GM18868 (cell line): ENCODE results near the gene MYH14.

Source experiments
- ATAC-seq: cut with Tn5 transposase; IDR thresholded peaks from one replicate; pipeline ENCODE4 v1.9.1; 2021; ENCODE audit warnings: mild to moderate bottlenecking, moderate library complexity; ENCODE audit not compliant: unreplicated experiment

Gene MYH14

DNA sequence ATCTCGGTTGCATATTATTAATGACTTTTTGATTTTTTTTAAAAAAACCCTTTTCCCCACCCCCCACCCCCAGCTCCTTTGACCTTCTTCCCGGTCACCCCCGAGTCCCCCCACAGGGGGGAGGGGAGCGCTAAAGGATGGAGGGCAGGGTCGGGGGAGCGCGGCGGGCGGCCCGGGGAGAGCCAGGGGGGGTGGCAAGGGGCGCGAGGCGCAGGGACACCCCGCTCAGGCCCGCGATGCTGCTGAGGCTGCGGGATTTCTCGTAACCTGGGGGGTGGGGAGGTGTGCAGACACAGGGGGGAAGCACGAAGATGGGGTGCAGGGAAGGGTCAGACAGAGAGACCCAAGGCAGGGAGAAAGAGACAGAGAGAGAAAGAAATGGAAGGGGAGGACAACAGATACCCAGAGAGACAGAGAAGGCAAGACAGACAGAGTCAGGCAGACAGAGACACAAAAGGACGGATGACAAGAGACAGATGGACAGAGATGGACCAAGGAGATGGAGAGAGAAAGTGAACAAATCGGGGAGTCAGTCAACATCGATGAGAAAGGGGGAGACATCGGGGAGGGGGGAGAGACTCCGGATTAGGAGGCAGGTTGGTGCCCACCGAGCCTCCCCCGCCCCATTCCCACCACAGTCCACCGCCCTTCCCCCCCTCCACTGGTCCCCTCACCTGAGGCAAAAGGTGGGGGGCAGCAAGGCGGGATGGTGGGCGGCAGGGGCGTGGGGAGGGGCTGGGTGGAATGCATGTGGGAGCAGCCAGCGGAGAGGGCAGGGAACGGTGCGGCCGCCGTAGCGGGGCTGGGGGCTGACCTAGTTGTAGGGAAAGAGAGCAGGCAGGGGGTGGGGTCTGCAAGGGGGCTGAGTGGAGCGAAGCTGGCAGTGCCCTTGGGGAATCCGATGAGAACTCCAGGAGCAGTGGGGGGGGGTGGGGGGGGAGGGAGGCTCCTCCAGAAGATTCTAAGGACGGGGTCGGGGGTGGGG lies 111.6 kb downstream of the MYH14 start:
- no peak for ATAC-seq

DNA sequence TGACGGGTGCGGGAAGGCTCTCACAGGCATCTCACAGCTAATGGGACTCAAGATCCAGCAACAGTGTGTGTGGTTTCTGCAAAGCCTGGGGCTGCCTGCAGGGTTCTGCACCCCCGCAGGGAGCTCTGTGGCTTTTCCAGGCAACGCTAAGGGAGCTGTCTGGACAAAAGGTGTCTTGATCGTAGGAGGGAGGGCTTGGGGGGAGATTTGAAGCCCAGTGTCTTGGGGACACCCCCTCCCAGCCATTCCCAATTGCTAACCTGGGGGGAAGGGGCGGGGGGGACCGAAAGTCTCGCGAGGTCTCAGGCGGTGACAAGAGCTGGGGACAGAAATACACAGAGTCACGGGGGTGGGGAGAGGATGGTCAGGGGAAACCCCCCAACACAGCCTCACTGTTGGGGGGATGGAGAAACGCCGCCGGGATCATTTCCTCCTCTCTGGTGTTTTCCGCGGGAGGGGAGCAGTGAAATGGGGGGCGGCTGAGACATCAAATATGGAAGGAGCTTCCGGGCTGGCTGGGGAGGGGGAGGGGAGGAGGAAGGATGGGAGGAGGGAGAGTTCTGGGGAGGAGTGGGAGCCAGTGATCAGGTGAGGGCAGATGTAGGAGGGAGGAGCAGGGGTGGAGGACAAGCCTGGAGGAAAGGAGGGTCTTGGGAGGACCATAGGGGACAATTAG lies 112.5 kb downstream of the MYH14 start:
- no peak for ATAC-seq

DNA sequence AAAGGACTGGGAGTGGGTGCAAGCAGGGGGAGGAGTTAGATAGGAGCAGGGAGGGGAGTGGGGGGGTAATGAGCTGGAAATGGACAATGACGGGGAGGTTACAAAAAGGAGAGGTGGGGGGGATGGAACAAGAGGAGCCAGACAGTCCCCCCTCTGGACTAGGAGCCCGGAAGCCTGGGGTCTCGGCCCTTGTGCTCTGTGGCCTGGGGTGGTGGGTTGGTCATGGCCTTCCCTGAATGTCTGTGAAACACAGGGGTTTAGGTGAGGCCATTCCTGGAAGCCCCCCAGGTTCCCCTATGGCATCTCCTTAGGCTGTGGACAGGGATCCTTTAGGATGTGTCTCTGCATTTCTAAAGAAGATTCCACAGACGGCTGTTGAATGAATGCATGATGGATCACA lies 113.7 kb downstream of the MYH14 start:
- ATAC-seq = no peak

DNA sequence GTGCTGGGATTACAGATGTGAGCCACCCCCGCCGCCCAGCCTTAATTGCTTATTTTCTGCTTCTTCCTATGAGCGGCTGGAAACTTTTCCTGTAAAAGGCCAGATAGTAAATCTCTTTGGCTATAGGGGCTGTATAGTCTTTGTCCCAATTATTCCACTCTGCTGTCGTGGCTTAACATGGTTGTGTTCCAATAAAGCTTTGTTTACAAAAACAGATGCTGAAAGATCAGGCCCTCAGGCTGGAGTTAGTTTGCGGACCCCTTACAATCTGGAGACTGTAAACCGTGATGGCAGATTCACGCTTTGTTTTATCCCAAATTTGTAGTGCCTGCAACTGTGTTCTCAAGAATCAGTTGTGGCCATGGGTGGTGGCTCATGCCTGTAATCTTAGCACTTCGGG lies 115.0 kb downstream of the MYH14 start:
- ATAC-seq = no peak

DNA sequence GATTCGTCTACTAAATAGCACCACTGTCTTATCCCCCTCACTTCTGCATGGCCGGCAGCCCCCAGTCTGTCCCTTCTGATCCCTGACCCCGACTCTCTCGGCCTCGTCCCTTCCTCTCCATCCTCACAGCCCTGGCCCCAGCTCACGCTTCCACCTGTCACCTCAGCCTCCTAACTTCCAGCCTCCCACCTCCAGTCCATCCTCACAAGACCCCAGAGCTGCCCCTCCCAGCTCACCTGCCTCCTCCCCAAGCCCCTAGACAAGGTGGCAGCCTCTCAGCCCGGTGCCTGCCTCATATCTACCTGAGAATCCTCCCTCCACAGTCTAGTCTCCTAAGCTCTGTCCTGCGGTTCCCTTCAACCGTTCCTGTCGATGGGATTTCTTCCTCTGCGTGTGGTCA lies 115.7 kb downstream of the MYH14 start:
- ATAC-seq = no peak

DNA sequence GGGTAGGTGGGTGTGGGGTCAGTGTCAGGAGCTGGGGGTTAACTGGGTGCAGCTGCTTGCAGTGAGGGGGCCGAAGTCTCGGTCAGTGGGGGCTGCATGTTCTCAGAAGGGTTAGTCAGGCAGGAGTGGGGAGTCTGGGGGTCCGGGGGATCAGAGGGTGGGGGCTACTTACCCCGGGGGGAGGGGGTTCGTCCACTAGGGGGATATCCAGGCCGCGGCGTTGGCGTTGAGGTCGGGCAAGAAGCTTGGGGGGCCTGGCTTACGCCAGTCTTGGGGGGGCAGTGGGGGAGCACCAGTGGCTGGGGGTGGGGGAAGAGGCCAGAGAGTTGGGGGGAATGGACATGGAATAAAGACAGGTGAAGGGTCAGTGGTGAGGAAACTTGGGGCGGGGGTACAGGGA lies 116.6 kb downstream of the MYH14 start:
- ATAC-seq = no peak

DNA sequence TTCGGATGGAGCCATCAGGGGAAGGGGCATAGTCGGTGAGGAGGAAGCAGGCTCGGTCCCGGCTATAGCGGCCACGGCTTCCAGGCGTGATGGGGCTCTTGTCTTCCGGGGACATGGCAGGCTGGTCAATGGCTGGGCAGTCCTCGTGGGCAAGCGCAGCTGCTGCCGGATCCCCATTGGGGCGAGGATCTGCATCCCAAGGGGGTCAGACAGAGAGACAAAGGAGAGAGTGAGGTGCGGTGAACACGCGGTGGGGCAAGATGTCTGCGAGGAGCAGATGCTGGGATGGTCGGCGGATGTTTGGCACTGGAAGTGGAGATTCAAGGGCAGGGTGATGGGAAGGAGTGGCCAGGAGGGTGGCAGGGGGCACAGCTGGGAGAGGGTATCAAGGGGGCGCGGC lies 117.2 kb downstream of the MYH14 start:
- no peak for ATAC-seq

DNA sequence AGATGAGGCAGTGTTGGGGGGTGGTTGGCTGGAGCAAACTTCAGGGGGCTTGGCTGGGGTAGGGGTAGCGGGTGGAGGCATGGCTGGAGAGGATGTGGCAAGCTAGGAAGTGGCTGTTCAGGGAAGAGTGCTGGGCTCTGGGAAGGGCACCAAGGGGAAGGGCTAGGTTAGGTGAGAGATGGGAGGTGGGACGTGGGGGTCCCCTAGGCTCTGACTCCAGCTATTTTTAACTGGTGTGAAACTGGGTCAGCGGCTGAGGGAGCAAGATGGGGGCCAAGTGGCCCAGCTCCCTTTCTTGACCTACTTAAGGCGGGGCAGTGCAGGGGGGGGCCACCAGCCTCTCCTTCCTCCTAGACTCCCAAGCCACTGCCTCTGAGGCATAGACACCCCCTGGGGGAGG lies 118.4 kb downstream of the MYH14 start:
- no peak for ATAC-seq

DNA sequence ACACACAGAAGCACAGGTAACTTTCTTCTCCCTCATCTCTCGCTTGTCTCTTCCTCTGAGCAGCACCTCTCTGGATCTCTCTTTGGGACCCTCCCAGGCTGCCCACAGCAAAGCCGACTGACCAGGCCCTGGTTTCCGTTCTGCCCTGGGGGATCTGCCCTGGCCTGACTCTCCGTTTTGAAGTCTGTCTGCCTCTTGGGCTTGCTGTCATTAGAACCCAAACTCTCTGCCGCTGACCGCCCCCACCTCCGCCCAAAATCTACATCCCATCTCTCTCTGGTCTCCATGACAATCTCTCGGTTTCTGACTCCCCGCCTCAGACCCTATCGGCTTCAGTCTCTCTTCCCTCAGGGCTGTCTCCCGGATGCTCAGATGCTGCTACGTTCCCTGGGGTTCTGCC lies 118.8 kb downstream of the MYH14 start:
- ATAC-seq = no peak

DNA sequence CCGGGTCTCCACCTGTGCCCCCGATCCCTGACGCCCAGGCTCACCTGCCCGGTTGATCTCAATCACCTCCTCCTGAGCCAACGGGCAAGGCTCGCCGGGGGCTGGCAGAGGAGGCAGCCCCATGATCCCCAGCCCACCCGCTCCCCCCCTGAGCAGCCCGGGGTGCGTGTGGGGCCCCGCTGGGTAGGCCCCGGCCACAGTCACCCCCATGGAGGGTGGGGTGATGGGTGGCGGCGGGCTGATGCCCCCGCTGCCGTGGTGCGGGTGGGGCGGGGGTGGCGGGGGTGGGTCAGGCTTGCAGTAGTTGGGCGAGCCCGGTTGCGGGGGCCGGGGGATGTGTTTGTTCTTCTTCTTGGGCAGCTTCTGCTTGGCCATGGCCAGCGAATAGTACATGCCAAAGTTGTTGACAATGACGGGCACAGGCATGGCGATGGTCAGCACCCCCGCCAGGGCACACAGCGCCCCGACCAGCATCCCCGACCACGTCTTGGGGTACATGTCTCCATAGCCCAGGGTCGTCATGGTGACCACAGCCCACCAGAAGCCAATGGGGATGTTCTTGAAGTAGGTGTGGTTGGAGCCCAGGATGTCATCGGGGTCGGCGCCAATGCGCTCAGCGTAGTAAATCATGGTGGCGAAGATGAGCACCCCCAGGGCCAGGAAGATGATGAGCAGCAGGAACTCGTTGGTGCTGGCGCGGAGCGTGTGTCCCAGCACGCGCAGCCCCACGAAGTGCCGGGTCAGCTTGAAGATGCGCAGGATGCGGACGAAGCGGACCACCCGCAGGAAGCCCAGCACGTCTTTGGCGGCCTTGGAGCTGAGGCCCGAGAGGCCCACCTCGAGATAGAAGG lies 119.7 kb downstream of the MYH14 start:
- no peak for ATAC-seq

DNA sequence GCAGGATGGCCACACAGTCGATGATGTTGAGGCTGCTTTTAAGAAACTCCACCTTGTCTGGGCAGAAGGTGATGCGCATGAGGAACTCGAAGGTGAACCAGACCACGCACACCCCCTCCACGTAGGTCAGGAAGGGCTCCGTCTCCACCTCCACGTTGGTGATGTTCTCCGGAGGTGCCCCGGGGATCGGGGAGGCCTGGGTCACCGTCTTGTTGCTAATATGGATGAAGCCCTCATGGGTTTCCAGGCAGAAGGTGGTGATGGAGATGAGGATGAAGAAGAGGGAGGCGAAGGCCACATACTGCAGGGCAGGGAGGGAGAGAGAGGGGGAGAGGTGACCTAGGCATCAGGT lies 120.3 kb downstream of the MYH14 start:
- ATAC-seq = no peak

DNA sequence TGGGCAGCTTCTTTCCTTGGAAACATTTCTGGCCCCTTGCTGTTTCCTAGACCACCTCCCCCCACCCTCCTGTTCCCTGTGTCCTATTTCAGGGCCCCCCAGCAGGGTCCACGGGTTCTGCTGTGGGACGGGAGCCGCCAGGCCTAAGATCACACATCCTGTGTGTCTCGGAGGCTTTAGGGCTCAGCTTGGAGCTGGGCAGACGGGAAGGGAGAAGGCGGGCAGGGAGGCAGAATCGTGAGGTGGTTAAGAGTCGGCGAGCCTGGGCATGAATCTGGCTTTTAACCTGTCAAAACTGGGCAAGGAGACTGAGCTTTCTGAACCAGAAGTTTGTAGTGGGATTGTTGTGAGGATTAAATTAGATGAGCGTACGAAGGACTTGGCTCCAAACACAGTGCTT lies 120.9 kb downstream of the MYH14 start:
- no peak for ATAC-seq

DNA sequence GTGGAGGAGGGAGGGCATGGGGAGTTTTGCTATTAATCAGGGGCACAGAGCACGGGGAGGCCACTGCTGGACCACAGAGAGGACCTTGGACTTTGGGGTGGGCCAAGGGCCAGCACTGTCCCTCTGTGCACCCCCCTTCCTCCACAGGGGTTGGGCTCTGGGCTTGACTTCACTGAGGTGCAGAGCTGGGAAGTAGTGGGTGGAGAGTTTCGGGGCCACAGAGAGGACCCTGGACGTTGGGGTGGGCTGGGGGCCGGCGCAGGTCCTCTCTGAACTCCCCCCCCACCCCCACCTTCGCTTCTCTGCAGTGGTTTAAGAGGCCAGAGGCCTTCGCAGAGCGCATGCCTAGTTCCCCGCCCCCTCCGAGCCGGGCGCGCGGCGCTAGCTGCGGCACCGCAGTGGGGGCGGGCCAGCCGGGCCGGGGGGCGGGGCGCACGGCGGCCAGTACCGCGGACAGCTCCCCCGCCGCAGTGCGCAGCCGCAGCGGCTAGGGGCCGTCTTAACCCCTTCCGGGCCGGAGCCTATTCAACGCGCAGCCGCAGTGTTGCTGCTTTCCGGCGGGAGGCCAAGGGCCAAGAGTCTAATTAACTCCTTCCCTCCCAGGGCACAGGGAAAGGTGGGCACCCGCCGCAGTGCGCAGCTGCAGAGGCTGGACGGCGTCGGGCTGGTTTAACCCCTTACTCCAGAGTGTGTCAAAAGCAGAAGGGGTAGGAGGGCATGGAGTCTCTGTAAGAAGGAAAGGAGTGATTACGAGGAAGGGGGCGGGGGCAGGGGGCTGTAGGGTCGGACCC lies 122.1 kb downstream of the MYH14 start:
- no peak for ATAC-seq

DNA sequence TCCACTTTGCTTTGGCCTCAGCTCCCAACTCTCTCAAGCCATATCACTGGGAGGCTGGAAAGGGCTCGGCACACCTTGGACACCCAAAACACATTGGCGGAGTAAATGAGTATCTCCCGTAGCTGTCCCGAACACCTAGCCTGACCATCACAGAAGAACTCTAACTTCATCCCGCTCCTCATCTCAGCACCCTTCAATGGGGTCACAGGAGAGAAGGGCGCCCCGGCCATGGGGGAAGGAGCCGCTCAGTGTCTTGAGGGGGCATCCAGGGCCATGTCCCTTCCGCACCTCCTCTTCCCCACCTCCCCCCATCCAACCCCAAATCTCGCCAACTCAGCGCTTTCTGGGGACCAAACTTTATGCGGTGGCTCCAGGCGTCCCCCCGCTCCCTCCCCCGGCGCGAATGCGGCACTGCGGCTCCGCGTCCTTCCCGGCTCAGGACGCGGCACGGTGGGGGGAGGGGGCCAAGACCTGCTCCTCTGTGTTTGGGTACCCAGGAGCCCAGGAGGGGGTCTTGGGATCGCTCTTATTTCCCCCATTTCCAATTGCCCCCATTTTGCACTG lies 122.8 kb downstream of the MYH14 start:
- ATAC-seq = no peak

DNA sequence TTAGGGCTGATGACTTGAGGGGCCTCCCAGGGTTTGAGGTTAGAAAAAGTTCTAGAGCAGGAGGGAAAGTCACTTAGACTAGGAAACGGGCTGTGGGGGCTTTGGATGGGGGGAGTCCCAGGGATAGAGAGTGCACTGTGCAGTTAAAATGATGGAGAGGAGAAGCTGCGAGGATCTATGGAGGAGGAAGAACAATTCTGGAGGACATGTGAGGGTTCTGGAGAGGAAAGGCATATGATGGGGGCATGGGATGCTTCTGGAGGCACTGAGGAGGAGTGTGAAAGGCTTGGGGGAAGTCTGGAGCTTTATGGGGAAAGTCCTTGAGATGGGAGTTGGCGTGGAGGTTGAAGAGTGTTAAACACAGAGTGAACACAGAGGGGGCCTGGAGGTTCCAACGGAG lies 123.6 kb downstream of the MYH14 start:
- no peak for ATAC-seq

DNA sequence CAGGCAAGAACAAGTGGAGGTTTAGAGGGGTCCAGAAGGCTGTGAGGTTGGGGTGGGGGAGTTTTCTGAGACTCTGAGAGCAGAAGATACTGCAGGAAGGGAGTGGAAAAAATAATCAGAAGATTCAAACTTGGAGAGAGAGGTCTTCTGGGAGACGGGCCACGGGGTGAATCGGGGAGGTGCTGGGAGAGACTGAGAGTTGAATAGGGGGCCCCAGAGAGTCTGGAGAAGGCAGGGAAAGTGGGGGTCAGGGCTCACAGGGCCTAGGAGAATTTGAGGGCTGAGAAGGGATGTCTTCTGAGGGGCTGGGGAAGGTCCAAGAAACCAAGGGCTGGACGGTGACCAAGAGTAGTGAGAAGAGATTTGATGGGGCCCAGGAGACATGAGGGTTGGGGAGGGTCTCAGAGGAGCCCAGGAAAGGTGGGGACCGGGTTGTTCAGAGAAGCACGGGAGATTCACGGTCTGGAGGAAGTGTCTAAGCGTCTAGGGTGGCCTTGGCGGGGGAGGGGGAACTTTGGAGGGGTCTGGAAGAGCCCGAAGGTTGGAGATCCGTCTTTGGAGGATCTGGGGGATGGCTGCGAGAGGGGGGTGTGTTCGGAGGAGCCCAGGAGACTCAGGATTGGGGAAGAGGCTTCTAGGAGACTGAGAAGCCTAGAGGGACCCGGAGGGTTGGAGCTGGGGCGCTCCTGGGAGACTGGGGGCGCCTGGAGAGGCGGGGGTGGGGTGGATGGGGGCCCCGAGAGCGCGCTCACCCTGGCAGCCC lies 124.2 kb downstream of the MYH14 start:
- no peak for ATAC-seq

DNA sequence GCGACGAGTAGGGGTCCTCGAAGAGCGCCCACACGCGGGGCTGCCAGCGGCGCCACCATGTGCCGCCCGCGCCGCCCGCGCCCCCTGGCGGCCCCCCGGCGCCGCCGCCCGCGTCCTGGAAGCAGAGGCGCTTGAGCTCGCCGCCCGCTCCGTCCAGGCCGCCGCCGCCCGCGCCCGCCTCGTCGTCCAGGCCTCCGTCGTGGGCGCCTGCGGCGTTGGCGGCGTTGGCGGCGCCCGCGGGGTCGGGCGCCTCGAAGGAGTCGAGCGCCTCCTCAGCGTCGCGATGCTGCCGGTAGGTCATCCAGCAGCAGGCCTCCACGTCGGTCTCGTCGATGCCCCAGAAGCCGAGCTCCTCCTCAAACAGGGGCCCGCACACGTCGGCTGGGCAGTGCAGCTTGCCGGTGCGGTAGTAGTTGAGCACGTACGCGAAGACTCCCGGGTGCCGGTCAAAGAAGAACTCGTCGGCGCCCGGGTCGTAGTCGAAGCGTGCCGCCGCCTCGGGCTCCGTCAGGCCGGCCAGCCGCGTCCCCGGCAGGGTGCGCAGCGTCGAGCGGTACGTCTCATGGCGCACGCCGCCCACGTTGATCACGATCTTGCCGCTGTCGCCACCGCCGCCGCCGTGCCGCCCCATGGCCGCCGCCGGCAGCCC lies 124.9 kb downstream of the MYH14 start:
- no peak for ATAC-seq

DNA sequence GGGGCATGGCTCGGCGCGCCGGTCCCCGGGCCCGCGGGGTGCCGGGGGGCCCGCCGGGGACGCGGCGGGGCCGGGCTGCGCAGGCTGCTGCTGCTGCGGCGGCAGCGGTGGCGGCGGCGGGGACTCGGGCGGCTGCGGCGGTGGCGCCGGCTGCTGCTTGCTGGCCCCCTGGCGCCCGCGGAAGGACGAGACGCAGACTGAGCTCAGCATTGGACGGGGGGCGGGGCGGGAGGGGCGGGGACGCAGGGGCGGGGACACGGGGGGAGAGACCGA lies 125.4 kb downstream of the MYH14 start:
- peak; percentile 14 for ATAC-seq

DNA sequence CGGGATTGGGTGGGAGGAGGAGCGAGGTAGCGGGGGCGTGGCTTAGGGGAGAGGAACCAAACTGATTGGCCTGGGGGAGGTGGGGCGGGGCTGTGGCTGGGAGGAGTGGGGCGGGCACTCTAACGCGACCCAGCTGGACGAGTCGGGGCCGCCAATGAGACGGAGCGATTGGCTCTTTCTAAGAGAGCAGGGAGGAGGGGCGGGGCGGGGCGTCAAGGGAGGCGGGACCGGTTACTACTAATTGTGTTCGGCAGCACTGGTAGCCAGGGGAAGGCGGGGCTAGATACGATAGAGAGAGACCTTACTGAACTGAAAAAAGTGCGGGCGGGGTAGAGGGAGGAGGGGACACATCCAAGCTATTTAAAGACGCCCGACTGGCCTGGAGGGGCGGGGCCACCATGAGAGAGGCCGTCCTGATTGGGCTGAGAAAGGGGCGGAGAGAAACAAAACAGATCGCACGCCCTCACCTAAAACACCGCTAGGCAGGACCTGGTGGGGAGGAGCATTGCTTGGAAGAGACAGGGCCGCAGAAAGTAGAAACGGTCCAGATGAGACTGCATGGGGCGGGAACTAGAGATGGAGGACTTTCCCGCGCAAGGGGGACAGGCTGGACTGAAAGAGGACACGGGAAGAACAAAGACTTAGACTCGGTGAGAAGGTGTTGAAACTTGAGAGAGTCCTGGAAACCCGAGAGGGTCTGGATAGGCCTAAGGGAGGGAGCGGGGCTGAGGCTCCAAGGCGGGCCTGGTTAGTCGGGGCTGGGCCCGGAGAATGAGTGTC lies 125.9 kb downstream of the MYH14 start, which contains the start of gene KCNC3:
TSS of gene KCNC3 (minus strand) at position 232 of the 780 bp plus-strand sequence. CDS start 295 bp downstream, outside the sequence.
- ATAC-seq = peak; percentile 52
